DMS 273 treated with DMSO at 0.1 percent for 48 hours (cell line): Measurements from ENCODE around the gene ZNF304.

Experiments used
- DNase-seq: peaks from one replicate; lab custom pipeline; 2025; lab: John Stamatoyannopoulos, UW

ZNF304 gene

DNA sequence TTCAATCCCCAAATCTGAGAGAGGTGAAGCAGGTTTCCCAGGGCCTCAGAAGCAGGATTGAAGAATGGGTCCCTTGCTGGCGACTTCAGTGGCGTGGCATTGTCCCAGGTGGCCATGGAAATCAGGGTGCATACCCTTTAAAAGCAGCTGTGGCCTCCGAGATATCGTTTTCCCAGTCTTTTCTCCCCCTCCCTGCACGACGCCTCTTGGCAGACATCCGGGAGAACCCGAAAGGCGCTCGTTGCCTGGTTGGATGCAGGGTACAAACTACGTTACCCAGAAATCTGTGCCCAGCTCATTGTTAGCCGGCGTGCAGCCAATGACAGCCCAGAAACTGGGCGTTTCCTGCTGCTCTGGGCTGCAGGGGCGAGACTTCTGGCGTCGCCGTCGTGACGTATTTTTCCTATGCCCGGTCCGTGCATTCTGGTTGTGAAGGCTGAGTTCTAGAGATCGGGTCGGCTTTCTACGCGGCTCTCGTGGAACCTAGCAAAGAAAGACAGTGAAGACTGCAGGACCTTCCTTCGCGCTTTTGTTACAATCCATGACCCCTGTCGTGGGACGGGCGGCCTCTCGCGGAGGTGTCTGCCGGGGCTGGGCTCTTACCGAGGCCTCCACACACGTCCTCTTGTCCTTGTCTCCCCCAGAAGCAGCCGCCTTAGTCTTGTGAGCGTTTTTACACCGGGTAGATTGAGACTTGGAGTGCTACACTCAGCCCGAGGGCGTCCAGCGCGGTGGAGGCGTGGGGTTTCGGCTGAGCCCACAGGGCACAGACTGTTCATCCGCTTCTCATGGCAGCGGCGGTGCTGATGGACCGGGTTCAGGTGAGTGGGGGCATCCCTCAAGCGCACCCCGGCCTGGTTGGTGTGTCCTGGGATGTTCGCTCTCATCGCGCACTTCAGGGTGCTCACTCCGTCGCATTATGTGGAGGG, at the start of gene ZNF304:
Gene ZNF304, plus strand, starts transcription at position 395 of the 929 bp plus-strand sequence. Its CDS starts 394 bp downstream, at position 789.
- peak; percentile 94 for DNase-seq

DNA sequence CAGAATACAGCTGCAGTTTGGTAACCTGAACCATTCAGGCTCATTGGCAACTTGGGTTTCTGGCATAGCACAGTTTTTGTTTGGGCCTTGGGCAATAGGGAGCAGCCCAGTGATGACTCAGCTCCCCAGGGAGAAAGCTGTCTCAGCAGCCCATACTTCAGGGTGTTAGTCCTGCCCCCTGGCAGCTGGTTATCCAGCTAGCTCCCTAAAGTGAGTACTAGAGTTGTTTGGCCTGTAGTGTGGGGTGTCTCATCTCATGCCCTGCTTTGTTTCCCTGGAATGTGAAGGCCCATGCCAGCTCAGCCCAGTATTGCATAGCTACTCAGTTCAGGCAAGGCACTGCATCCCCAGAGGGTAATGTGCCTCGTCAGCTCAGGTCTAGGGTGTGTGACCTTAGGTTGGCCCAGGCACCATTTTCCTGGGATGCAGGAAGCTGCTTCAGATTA, 49.0 kb upstream of the ZNF304 start:
- peak; percentile 45 for DNase-seq

DNA sequence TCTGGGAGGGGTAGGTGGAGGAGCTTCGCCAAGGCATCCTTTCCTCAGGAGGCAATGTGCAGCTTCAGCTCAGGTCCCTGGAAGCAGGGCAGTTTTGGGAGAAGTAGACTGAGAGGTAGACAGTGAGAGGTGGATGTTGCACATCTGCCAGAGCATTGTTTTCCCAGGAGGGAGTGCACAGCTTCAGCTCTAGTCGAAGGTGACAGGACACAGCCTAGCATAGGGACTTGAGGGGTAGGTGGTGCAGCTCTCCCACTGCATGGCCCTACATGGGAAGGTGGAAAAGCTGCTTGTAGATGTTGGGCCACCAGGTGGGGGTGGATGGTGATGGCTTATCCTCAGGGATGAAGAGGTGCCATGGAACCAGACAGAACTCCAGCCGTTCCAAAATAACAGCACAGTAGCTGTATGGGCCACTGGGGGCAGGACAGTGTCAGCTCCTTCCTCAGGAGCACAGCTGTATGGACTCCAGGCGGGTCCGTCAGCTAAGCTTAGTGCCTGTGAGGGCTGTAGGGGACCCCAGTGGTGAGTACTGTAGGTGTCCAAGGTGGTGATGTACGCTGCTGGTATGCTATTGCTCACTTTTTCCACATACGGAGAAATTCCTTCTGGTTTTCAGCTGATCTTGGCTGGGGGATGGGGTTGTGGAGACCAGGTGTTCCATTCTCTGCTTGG, 48.2 kb upstream of the ZNF304 start:
- no peak for DNase-seq

DNA sequence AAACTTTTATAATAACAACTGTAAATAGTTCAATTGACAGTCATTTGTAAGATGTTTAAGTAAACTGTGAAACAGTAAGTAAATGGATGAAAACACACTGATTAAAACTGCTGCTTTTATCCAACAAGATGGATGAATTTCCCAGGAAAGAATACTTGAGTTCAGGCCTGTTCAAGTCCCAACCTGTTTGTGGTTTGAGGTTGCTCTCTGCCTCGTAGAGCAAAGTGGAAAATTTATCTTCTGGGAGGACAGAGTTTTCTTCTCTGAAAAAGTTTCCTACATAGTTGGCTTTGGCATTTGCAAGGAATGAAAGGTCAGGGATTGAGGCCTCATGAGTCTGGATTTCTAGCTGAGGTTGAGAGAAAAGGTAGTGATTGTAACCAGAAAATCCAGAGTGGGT, 46.0 kb upstream of the ZNF304 start:
- no peak for DNase-seq

DNA sequence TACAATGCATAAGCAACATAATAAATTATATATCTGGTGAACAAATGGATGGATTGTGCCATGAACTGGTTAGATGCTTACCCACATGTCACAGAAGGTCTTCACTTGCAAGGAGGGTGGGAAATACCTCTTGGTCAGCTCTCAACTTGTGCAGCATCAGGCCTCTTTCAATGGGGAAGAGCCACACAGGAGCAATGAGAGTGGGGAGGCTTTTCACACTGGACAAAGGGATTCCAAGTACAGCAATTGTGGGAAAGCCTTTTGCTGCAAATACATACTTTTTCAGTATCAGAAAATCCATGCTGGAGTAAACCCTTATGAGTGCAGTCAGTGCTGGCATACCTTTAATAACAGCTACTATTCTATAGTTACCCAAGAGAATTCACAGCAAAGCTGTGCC, 42.6 kb upstream of the ZNF304 start:
- no peak for DNase-seq

DNA sequence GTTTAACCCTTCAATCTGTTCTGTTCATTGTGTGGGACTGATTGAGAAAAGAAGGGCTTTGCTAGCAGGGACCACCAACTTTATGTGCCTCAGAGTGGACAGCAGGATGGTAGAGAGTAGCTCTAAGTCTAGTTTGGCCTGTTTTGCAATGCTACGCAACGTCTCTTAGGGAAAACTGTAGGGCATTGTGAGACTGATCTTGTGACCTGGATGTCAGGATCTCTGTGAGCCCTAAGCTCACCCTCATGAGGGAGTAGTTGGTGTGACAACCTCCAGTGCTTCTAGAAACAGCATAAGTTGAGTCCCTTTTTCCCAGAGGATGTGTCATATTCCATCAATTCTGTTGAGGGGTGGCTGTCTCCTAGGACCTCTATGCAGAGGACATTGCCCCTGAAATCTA, 40.3 kb upstream of the ZNF304 start:
- no peak for DNase-seq

DNA sequence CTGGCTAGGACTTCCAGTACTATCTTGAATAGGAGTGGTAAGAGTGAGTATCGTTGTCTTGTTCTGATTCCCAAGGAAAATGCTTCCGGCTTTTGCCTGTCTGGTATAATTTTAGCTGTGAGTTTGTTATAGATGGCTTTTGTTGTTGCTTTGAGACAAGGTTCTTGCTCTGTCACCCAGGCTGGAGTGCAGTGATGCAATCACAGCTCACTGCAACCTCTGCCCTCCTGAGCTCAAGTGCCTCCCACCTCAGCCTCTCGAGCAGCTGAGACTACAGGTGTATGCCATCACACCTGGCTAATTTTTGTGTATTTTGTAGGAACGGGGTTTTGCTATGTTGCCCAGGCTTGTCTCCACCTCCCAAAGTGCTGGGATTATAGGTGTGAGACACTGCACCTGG, 36.9 kb upstream of the ZNF304 start:
- no peak for DNase-seq

DNA sequence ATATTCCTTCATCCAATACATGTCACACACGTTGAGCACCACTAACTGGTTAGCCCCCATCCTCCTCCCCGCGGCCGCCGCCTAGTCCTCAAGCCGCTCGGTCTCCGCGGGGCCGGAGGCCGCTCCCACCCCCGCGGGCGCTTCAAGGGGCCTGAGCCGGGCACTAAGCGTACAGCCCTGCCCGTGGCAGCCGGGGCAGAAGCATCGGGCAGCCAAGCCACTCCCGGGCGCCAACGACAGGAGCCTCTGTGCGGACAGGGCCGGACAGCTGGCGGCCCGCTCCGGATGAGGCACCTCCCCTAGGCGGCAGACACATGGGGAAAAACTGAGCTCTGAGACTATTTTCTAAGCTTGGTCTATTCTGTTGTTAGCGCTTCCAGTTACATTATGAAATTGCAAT, 33.6 kb upstream of the ZNF304 start:
- no peak for DNase-seq

DNA sequence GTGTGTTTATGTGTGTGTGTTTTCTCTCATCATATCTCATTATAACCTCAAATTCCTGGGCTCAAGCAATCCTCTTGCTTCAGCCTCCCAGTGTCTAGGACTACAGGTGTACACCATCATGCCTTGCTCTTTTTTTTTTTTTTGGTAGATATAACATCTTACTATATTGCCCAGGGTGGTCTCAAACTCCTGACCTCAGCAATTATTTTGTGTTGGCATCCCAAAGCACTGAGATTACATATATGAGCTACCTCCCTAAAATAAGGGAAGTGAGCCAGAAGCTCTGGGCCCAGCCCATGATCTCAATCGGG, 31.2 kb upstream of the ZNF304 start:
- DNase-seq, result no peak

DNA sequence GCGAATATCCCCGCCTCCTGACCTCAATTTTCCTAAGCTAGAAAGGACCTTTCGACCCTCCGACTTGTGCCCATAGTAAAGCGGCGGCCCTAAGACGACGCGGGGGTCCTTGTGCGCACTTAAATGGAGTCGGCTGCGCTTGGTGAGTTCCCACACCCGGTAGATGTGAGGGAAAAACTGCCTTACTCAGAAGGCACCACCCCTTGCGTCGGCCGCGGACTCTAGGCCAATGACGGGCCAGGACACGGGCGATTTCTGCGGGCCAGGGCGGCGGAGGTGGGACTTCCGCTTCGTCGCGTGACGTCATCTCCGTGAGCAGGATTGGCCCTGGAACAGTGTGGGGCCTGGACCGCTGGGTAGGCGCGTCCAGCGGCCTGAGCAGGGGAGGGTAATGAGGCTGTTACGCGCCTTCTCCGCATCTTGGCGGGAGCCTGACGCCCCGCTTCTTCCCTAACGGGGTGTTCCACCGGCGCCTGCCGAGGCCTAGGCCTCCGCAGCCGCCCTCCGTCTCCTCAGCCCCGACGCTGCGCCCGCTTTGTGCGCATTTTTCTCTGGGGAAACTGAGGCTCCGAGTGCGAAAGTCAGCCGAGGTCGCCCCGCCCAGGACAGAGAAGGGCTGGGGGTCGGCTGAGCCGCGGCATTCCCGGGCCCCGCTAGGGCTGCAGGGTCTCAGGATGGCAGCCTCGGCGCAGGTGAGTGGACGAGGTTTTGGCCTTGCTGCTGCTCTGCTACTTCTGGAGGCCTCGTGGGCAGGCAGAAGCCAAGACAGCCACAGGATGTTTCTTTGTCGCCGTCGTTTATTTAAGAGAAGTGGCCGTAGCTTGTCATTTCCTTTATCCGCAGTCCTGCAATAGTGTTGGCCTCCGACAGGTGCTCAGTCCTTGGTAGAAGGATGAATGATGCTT, 30.6 kb upstream of the ZNF304 start, which contains the start of gene ZNF543:
Gene ZNF543, plus strand, starts transcription at position 293 of the 905 bp plus-strand sequence. Its CDS starts 382 bp downstream, at position 675.
- peak; percentile 83 for DNase-seq

DNA sequence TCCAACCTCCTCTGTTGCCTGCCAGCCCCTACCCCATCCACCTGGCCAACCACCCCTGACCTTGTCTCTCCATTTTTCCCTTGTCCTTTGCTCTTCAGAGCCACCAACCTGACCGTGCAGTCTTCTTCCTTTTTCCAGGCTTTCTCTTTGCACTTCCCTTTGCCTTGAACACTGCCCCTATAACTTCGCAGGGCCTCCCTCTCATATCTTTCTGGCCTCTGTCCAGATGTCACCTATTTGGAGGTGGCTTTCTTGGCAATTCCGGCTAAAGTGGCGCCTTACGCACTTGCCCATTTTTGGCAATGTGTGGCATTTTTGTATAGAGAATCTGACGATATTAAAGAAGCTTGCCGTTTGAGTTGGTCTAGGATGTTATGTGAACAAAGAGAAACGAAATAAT, 30.0 kb upstream of the ZNF304 start:
- no peak for DNase-seq

DNA sequence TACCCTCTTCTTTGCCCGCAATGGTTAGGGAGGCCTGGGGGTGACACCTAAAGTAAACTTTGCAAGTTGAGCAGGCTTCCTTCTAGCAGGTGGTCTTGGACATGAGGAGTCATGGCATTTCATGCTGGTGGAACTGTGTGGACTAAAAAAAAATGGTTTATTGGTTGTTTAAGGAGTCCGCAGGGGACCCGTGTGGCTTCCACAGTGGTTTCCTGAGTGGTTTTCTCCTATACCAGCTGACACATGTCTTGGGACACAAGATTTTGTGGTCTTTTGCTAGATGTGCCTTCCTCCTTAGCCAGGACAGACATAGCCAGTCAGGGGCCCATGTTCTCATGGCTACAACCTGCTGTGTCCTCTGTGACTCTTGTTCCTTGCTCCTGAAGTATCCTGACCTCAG, 29.3 kb upstream of the ZNF304 start:
- no peak for DNase-seq

DNA sequence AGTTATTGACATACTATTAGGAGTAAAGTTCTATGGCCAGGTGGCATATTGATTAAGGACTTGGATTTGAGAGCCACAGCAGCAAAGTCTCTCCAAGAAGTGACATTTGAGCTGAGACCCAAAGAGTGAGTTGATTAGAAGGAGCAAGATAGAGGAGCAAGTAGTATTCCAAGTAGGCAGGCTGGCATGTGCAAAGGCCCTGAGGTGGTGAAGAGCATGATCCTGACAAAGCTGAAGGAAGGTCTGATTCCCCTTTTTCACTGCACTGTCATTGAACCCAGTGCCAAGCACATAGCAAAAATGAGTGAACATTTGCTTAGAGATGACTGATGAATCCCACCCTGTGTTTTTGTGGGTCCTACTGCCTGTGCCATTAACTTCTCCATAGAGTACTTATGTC, 26.1 kb upstream of the ZNF304 start:
- DNase-seq, result no peak

DNA sequence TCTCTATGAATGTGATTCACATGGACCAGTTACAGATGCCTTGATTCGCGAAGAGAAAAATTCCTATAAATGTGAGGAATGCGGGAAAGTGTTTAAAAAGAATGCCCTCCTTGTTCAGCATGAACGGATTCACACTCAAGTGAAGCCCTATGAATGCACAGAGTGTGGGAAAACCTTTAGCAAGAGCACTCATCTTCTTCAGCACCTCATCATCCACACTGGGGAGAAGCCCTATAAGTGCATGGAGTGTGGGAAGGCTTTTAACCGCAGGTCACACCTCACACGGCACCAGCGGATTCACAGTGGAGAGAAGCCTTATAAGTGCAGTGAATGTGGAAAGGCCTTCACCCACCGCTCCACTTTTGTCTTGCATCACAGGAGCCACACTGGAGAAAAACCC, 23.1 kb upstream of the ZNF304 start:
- DNase-seq, result no peak

DNA sequence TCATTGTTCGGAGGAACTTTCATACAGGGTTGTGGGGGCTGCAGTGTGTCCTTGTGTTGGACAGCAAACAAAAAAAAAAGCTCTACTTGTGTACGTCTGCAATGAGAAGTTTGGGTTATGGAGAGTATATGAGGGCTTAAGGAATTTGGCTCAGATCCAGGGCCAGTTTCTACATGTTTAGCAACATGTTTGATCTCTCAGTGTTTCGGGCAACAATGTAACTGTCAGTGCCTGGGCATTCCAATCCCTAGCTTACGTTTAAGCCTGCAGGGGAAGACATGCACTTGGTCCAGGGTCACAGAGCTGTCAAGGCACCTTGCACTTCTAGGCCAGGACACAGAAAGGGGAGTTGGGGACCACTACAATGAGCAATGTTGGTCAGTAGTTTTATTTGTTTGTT, 16.9 kb upstream of the ZNF304 start:
- DNase-seq, result no peak

DNA sequence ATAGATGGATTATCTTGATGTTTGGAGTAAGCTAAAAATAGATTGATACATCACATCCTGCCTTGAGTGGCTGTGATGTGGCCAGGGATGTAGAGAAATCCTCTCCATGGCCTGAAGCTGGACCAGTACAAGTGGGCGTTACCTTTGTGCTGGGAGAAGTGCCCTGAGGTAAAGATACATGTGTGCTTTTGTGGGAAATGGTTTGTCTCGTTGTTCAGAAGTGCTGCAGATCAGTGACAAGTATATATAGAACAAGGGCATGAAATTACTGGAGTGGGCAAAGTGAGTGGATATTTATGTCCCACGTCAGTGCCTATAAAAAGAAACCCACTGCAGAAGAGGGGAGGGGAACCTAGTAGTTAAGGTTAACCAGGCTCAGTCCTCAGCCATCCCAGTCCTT, 12.2 kb upstream of the ZNF304 start:
- DNase-seq, result no peak

DNA sequence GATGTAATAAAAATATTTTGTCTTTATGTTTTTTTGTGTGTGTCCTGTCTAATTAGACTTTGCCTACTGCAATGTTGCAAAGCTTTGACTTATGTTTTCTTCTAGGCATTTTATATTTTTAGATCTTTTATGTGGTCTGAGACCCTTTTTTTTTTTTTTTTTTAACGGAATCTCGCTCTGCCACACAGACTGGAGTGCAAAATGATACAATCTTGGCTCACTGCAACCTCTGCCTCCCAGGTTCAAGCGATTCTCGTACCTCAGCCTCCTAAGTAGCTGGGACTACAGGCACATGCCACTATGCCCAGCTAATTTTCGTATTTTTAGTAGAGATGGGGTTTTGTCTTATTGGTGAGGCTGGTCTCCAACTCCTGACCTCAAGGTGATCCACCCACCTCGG, 8.5 kb upstream of the ZNF304 start:
- no peak for DNase-seq

DNA sequence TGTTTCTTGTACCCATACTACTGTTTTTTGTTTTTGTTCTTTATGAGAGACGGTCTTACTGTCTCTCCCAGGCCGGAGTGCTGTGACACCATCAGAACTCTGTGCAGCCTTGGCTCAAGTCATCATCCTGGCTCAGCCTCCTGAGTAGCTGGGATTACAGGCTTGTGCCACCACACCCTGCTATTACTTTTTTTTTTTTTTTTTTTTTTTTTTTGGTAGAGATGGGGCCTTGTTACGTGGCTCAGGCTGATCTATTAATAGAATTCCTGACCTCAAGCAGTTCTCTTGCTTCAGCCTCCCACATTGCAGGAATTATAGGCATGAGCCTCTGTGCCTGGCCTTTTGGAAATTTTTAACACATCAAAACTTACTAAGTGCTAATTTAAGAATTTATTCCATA, 2.9 kb upstream of the ZNF304 start:
- DNase-seq, result no peak

DNA sequence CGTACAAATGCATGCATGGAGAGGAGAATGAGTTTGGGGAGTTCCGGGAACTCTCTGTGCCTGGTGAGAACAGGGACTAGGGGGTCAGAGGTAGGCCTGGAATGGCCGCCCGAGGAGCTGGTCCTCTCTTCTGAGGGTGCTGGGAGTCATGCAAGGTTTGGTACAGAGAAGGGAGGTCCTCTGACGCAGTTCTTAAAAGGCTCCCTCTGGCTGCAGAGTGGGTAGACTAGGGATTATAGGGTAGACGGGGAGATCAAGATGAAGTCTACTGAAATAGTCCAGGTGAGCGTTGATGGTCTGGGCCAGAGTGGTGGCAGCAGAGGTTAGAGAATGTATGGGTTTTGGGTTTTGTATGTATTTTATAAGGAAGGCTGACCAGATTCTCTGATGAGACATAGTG, 796 bp downstream of the ZNF304 start:
- no peak for DNase-seq

DNA sequence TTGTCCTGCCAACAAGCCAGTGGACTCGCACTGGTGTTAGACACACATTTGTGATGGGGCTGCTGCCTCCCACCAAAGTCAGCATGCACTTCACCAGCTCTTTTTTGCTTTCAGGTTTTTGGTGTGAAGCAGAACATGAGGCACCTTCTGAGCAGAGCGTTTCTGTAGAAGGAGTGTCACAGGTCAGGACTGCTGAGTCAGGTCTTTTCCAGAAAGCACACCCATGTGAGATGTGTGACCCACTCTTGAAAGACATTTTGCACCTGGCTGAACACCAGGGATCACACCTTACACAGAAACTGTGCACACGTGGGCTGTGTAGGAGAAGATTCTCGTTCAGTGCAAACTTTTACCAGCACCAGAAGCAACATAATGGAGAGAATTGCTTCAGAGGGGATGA, 4.8 kb downstream of the ZNF304 start:
- DNase-seq, result no peak

DNA sequence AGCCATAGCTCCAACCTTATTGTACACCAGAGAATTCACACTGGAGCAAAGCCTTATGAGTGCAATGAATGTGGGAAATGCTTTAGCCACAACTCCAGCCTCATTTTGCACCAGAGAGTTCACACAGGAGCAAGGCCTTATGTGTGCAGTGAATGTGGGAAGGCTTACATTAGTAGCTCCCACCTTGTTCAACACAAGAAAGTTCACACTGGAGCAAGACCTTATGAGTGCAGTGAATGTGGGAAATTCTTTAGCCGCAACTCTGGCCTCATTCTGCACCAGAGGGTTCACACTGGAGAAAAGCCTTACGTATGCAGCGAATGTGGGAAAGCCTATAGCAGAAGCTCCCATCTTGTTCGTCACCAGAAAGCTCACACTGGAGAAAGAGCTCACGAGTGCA, 6.3 kb downstream of the ZNF304 start:
- DNase-seq, result no peak

DNA sequence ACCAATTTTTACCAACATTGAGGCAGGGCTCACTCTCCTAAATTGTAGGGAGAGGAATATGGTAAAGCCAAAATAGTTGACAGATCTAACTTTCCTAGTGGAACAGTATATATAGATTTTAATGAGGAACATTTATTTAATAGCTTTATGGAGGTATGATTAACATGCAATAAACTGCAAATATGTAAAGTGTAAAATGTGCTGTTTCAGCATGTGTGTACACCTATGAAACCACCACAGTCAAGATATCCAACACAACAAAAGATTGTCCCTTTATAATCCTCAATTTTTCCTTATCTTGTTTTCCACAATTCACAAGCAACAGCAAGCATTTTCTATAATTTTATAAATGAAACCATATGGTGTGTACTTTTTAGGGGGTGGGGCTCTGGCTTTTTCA, 8.2 kb downstream of the ZNF304 start:
- no peak for DNase-seq
